B cell (primary cell): Measurements from ENCODE around the gene SLC5A10. TPM values are rescaled to one million over a fixed set of nuclear protein-coding genes. Genes with fewer than 3 reads are reported as not detected.

Experiments used
- ATAC-seq: fragments of 200-7000 bp; cut with Tn5 transposase; one replicate; pipeline ENCODE4 v1.10.0; 2021; ENCODE audit warnings: low read depth, mild to moderate bottlenecking, moderate number of reproducible peaks, moderate library complexity
- CTCF ChIA-PET: fragments of 350-600 bp; sonication (Branson Sonifier 250); formaldehyde crosslinking; loops from one replicate; lab custom pipeline; 2021; ENCODE audit warnings: antibody characterized with exemption, inconsistent platforms; lab: Charles Lee
- POLR2A ChIA-PET: fragments of 350-600 bp; sonication (Branson Sonifier 250); formaldehyde crosslinking; loops from one replicate; lab custom pipeline; 2021; ENCODE audit warnings: antibody characterized with exemption; lab: Charles Lee
- DNase-seq: peaks from one replicate; pipeline ENCODE4 v3.0.0; 2013
- H2AFZ ChIP-seq: 2 replicates; pipeline ENCODE4 v1.6.1; 2012; ENCODE audit warnings: mild to moderate bottlenecking, low read depth, low read length; ENCODE audit not compliant: insufficient read depth, poor library complexity, severe bottlenecking
- H3K27ac ChIP-seq, 2 donors: 1 replicate in 1 of 2; 2 replicates in 1 of 2; pipeline ENCODE4 v1.5.1; 2012 to 2013; ENCODE audit warnings: low read length in 2 of 2, mild to moderate bottlenecking in 2 of 2, moderate library complexity in 1 of 2
- H3K27me3 ChIP-seq, 4 experiments: fragments of 200-600 bp in 1 of 4; sonication (generic) in 1 of 4; replicated peaks in 1 of 4; 1 replicate in 2 of 4; 2 replicates in 2 of 4; pipeline versions ENCODE4 v1.6.1 to v1.7.0; 2013 to 2016; ENCODE audit warnings: low read length in 3 of 4, mild to moderate bottlenecking in 2 of 4, mixed read lengths in 1 of 4, moderate library complexity in 1 of 4; ENCODE audit not compliant: insufficient read depth in 4 of 4, control insufficient read depth in 3 of 4; ENCODE audit errors: control extremely low read depth in 1 of 4
- H3K36me3 ChIP-seq, 2 experiments: replicated peaks in 1 of 2; 1 replicate in 1 of 2; 2 replicates in 1 of 2; pipeline versions ENCODE4 v1.6.1 to v1.7.1; 2013; ENCODE audit warnings: low read length in 1 of 2; ENCODE audit not compliant: insufficient read depth in 2 of 2, control insufficient read depth in 1 of 2; ENCODE audit errors: control extremely low read depth in 1 of 2, extremely low read depth in 1 of 2
- H3K4me1 ChIP-seq, 2 donors: fragments of 200-600 bp in 1 of 2; sonication (generic) in 1 of 2; 1 replicate in 1 of 2; 2 replicates in 1 of 2; pipeline versions ENCODE4 v1.5.1 to v1.6.1; 2013 to 2017; ENCODE audit warnings: low read length in 2 of 2; ENCODE audit not compliant: control insufficient read depth in 2 of 2, insufficient read depth in 2 of 2
- H3K4me2 ChIP-seq: replicated peaks from 2 replicates; pipeline ENCODE3; 2012; ENCODE audit warnings: mild to moderate bottlenecking, low read depth, low read length; ENCODE audit not compliant: poor library complexity, severe bottlenecking
- H3K4me3 ChIP-seq, 5 experiments: fragments of 200-600 bp in 1 of 5; sonication (generic) in 1 of 5; 1 replicate in 3 of 5; 2 replicates in 2 of 5; pipeline versions ENCODE4 v1.5.1 to v1.7.0; 2011 to 2016; ENCODE audit warnings: low read length in 4 of 5, mild to moderate bottlenecking in 4 of 5, low read depth in 2 of 5, control low read depth in 1 of 5, moderate library complexity in 1 of 5; ENCODE audit not compliant: insufficient read depth in 1 of 5; ENCODE audit errors: control extremely low read depth in 1 of 5, extremely low read depth in 1 of 5
- H3K79me2 ChIP-seq: fragments of 200-600 bp; sonication (generic); one replicate; pipeline ENCODE4 v1.6.0; 2016; ENCODE audit warnings: low read length; ENCODE audit not compliant: control insufficient read depth, insufficient read depth
- H3K9ac ChIP-seq: fragments of 200-600 bp; sonication (generic); 2 replicates; pipeline ENCODE4 v1.6.1; 2017; ENCODE audit warnings: mild to moderate bottlenecking, low read length, moderate library complexity
- H3K9me3 ChIP-seq, 3 donors: one replicate each; pipeline versions ENCODE4 v1.6.1 to v1.7.1; 2013; ENCODE audit warnings: low read length in 2 of 3; ENCODE audit not compliant: control insufficient read depth in 2 of 3, insufficient read depth in 1 of 3; ENCODE audit errors: control extremely low read depth in 1 of 3
- H4K20me1 ChIP-seq: 2 replicates; pipeline ENCODE4 v1.6.0; 2012; ENCODE audit warnings: mild to moderate bottlenecking, low read length; ENCODE audit not compliant: insufficient read depth, control insufficient read depth, poor library complexity, severe bottlenecking
- H3K27ac Mint-ChIP-seq: one replicate; pipeline ENCODE4 v1.8.0; 2021; ENCODE audit warnings: mixed read lengths
- H3K27me3 Mint-ChIP-seq: one replicate; pipeline ENCODE4 v1.8.0; 2021; ENCODE audit warnings: mixed read lengths
- H3K4me1 Mint-ChIP-seq: one replicate; pipeline ENCODE4 v1.8.0; 2021; ENCODE audit warnings: mixed read lengths
- H3K4me3 Mint-ChIP-seq: one replicate; pipeline ENCODE4 v1.8.0; 2021; ENCODE audit warnings: mixed read lengths
- H3K9me3 Mint-ChIP-seq: one replicate; pipeline ENCODE4 v1.8.0; 2022; ENCODE audit warnings: mixed read lengths; ENCODE audit not compliant: insufficient read depth
- CTCF ChIP-seq: fragments of 200-600 bp; IDR thresholded peaks from one replicate; pipeline ENCODE4 v1.8.0; 2022; ENCODE audit warnings: antibody characterized with exemption, mild to moderate bottlenecking
- EZH2 ChIP-seq: IDR thresholded peaks from 2 replicates; pipeline ENCODE4 v1.6.1; 2012; ENCODE audit warnings: borderline replicate concordance, low read depth, mild to moderate bottlenecking, moderate library complexity, low read length; ENCODE audit not compliant: insufficient read depth, poor library complexity, severe bottlenecking
- WGBS: methylation state at CpG from one replicate; pipeline ENCODE4 v1.1.5; 2013; ENCODE audit warnings: missing lambda C conversion rate; ENCODE audit not compliant: insufficient coverage; 5-methylcytosine and 5-hydroxymethylcytosine counted together
- intact Hi-C: fragments of 100-400 bp; cut with micrococcal nuclease; formaldehyde crosslinking; loops from one replicate; pipeline ENCODE4 v1.10.0; 2022
- polyA plus RNA-seq: library from polyadenylated mRNA; depleted of rRNA; stranded (reverse); fragments of >200 nt; gene quantifications from 2 replicates; pipeline ENCODE4 v1.2.3, GENCODE V29; 2012
- total RNA-seq, 2 donors: library from RNA; stranded (reverse); fragments of 120-200 nt in 1 of 2; gene quantifications; 1 replicate in 1 of 2; 2 replicates in 1 of 2; pipeline versions ENCODE4 v1.2.3 to v1.2.4, GENCODE V29; 2013 to 2022

The SLC5A10 gene
- total and polyA plus RNA-seq, 2 donors (not counting 1 experiment from before 2014, with no cell fraction given): not detected

- TF ChIP-seq EZH2: no peak
- ChIA-PET POLR2A (no interaction called here), CTCF (interaction anchor here (0.7 kb wide), 1 partner anchor 58 kb away, joined by 3 read pairs; no protein-coding TSS in a partner anchor)
- intact Hi-C loops: no loop called here
- DNase-seq (no peak), ATAC-seq (no peak)
- no peaks in the 10 kb centered on the region for H3K27me3 Mint-ChIP-seq
- Histone ChIP-seq H3K4me1 (no peaks in the 10 kb centered on the region), H3K36me3 (peaks cover under 1 to 31% of the 10 kb centered on the region in 2 experiments), H3K79me2 (no peaks in the 10 kb centered on the region), H3K4me2 (no peak overlapping the region), H3K9me3 (peaks cover 0 to 4% (median 0%) of the 10 kb centered on the region in 3 donors), H2AFZ (no peak overlapping the region), H3K9ac (no peak overlapping the region), H3K27me3 (no peaks in the 10 kb centered on the region), H3K4me3 (no peak overlapping the region), H3K27ac (peak overlapping the region in 1 of 2 donors; percentile 34), H4K20me1 (peaks cover 27% of the 10 kb centered on the region)
- peaks cover 21% of the 10 kb centered on the region for H3K4me1 Mint-ChIP-seq
- H3K9me3 Mint-ChIP-seq: no peaks in the 10 kb centered on the region
- 90% methylated on average over 5 of the region's 6 CpGs for WGBS
- no peak overlapping the region for H3K4me3 Mint-ChIP-seq
- peak overlapping the region; percentile 53 for H3K27ac Mint-ChIP-seq
Measured at GRCh38 chr17:19018600-19018950, 66.6 kb downstream of the SLC5A10 start.

- Histone ChIP-seq H3K79me2 (no peaks in the 10 kb centered on the region), H3K9me3 (peaks cover 0 to 4% (median 0%) of the 10 kb centered on the region in 3 donors), H3K4me3 (no peak overlapping the region), H3K27ac (no peak overlapping the region), H3K27me3 (no peaks in the 10 kb centered on the region), H4K20me1 (peaks cover 34% of the 10 kb centered on the region), H3K9ac (no peak overlapping the region), H3K36me3 (peaks cover 1 to 38% of the 10 kb centered on the region in 2 experiments), H3K4me1 (no peaks in the 10 kb centered on the region), H3K4me2 (no peak overlapping the region), H2AFZ (no peak overlapping the region)
- TF ChIP-seq CTCF (no peak), EZH2 (no peak)
- no peaks in the 10 kb centered on the region for H3K27me3 Mint-ChIP-seq
- DNase-seq: no peak
- H3K9me3 Mint-ChIP-seq: no peaks in the 10 kb centered on the region
- intact Hi-C loops: no loop called here
- ATAC-seq: peak; percentile 28
- POLR2A ChIA-PET: no interaction called here
- no peak overlapping the region for H3K4me3 Mint-ChIP-seq
- peak overlapping the region; percentile 26 for H3K27ac Mint-ChIP-seq
- CTCF ChIA-PET: no interaction called here
- WGBS: 97% methylated on average over 12 of the region's 27 CpGs
- peaks cover 21% of the 10 kb centered on the region for H3K4me1 Mint-ChIP-seq
Measured at GRCh38 chr17:19019041-19019941, 67.3 kb downstream of the SLC5A10 start.
